ENCODE results near the gene URB2.
"Not testable (repeated sequence)": the region's sequence is repeated elsewhere in the genome, so short reads cannot be mapped to it uniquely, and the experiment has no call there.

URB2 gene

GRCh38 chr1:229672246-229672645 lies 46.2 kb downstream of the URB2 start:
- no peak for TF ChIP-seq ZNF274 (IDR thresholded peaks at IDR 0.05; ENCODE audit: low read depth, low read length)
- no peak overlapping the region for H3K4me3 ChIP-seq (ENCODE audit: low read length)

- TF ChIP-seq ZNF274 (IDR thresholded peaks at IDR 0.05; ENCODE audit: low read depth, low read length) = no peak
- no peak overlapping the region for H3K4me3 ChIP-seq (ENCODE audit: low read length)
These were observed 48.0 kb downstream of the URB2 start for GRCh38 chr1:229674042-229674441.

GRCh38 chr1:229675396-229675795 lies 49.3 kb downstream of the URB2 start:
- TF ChIP-seq ZNF274 (IDR thresholded peaks at IDR 0.05; ENCODE audit: low read depth, low read length) = no peak
- H3K4me3 ChIP-seq (ENCODE audit: low read length) = no peak overlapping the region

- H3K4me3 ChIP-seq (ENCODE audit: low read length) = no peak overlapping the region
- no peak for TF ChIP-seq ZNF274 (IDR thresholded peaks at IDR 0.05; ENCODE audit: low read depth, low read length)
These were observed 59.1 kb downstream of the URB2 start for GRCh38 chr1:229685149-229685548.

- H3K4me3 ChIP-seq (ENCODE audit: low read length) = no peak overlapping the region
- no peak for TF ChIP-seq ZNF274 (IDR thresholded peaks at IDR 0.05; ENCODE audit: low read depth, low read length)
These were observed 63.2 kb downstream of the URB2 start for GRCh38 chr1:229689273-229689672.

- H3K4me3 ChIP-seq (ENCODE audit: low read length) = no peak overlapping the region
- TF ChIP-seq ZNF274 (IDR thresholded peaks at IDR 0.05; ENCODE audit: low read depth, low read length) = no peak
These were observed 63.9 kb downstream of the URB2 start for GRCh38 chr1:229689904-229690303.

- TF ChIP-seq ZNF274 (IDR thresholded peaks at IDR 0.05; ENCODE audit: low read depth, low read length) = no peak
- no peak overlapping the region for H3K4me3 ChIP-seq (ENCODE audit: low read length)
These were observed 64.6 kb downstream of the URB2 start for GRCh38 chr1:229690662-229691061.

GRCh38 chr1:229691362-229691761 lies 65.3 kb downstream of the URB2 start:
- TF ChIP-seq ZNF274 (IDR thresholded peaks at IDR 0.05; ENCODE audit: low read depth, low read length) = no peak
- no peak overlapping the region for H3K4me3 ChIP-seq (ENCODE audit: low read length)

- H3K4me3 ChIP-seq (ENCODE audit: low read length) = no peak overlapping the region; the same call in 1 of the 2 replicates
- no peak for TF ChIP-seq ZNF274 (IDR thresholded peaks at IDR 0.05; ENCODE audit: low read depth, low read length)
These were observed 67.3 kb downstream of the URB2 start for GRCh38 chr1:229693129-229693900.

GRCh38 chr1:229694053-229694693 lies 68.1 kb downstream of the URB2 start:
- H3K4me3 ChIP-seq (ENCODE audit: low read length) = no peak overlapping the region
- no peak for TF ChIP-seq ZNF274 (IDR thresholded peaks at IDR 0.05; ENCODE audit: low read depth, low read length)

GRCh38 chr1:229696385-229696784 lies 70.3 kb downstream of the URB2 start:
- TF ChIP-seq ZNF274 (IDR thresholded peaks at IDR 0.05; ENCODE audit: low read depth, low read length) = no peak
- H3K4me3 ChIP-seq (ENCODE audit: low read length) = no peak overlapping the region

- H3K4me3 ChIP-seq (ENCODE audit: low read length) = no peak overlapping the region
- TF ChIP-seq ZNF274 (IDR thresholded peaks at IDR 0.05; ENCODE audit: low read depth, low read length) = no peak
These were observed 73.7 kb downstream of the URB2 start for GRCh38 chr1:229699613-229700267.

GRCh38 chr1:229704157-229704556 lies 78.1 kb downstream of the URB2 start:
- no peak overlapping the region for H3K4me3 ChIP-seq (ENCODE audit: low read length)
- TF ChIP-seq ZNF274 (IDR thresholded peaks at IDR 0.05; ENCODE audit: low read depth, low read length) = no peak

GRCh38 chr1:229705152-229705551 lies 79.1 kb downstream of the URB2 start:
- not testable (repeated sequence) for H3K4me3 ChIP-seq (ENCODE audit: low read length)

GRCh38 chr1:229707127-229707526 lies 81.1 kb downstream of the URB2 start:
- H3K4me3 ChIP-seq (ENCODE audit: low read length) = not testable (repeated sequence)
